SK-MEL-5 (cell line): ENCODE results near the gene GLIPR1. TPM values are rescaled to one million over a fixed set of nuclear protein-coding genes. Genes with fewer than 3 reads are reported as not detected.
"Not testable (repeated sequence)": the region's sequence is repeated elsewhere in the genome, so short reads cannot be mapped to it uniquely, and the experiment has no call there.

Experiments used
- DNase-seq: peaks from one replicate; pipeline ENCODE4 v3.0.0-alpha.2; 2016; ENCODE audit warnings: low read depth, low spot score
- in situ Hi-C: cut with HindIII; loops from 2 replicates; pipeline ENCODE4 v1.10.0; 2016; ENCODE audit warnings: low sequenced_read_pairs, high pct_unique_total_duplicates, low pct_unique_long_range_greater_than_20kb
- total RNA-seq: library from RNA; depleted of rRNA; stranded (reverse); fragments of >200 nt; shearing (Covaris generic); gene quantifications from 2 replicates; pipeline ENCODE4 v1.2.3, GENCODE V29; 2014

The GLIPR1 gene
- total RNA-seq, 1 experiment from 2014 or later: 0.61 TPM

- no peak for DNase-seq
- in situ Hi-C loops: no loop called here
Measured at GRCh38 chr12:75503459-75503858, 22.9 kb downstream of the GLIPR1 start.

- DNase-seq: no peak
- in situ Hi-C loops: no loop called here
Measured at GRCh38 chr12:75503866-75504265, 23.3 kb downstream of the GLIPR1 start.

GRCh38 chr12:75505706-75506312, 25.3 kb downstream of the GLIPR1 start:
- peak; percentile 46 for DNase-seq

GRCh38 chr12:75507086-75507485, 26.5 kb downstream of the GLIPR1 start:
- in situ Hi-C loops: no loop called here
- DNase-seq: no peak

More at GRCh38 chr12:75505706-75506312, 25.3 kb downstream of the GLIPR1 start:
- in situ Hi-C loops: no loop called here

GRCh38 chr12:75508159-75508558, 27.6 kb downstream of the GLIPR1 start:
- in situ Hi-C loops: no loop called here
- DNase-seq: no peak

GRCh38 chr12:75509621-75510020, 29.1 kb downstream of the GLIPR1 start:
- in situ Hi-C loops: no loop called here
- DNase-seq: no peak

GRCh38 chr12:75511116-75512048, 30.8 kb downstream of the GLIPR1 start, which contains the start of gene KRR1:
TSS of gene KRR1 (minus strand) at chr12:75511609. CDS start at chr12:75511597, 12 bp downstream.
- DNase-seq: peak; percentile 99
- in situ Hi-C loops: no loop called here

- DNase-seq, in situ Hi-C loops: not testable (repeated sequence)
Measured at GRCh38 chr12:75521224-75521623, 40.7 kb downstream of the GLIPR1 start.

- in situ Hi-C loops: not testable (repeated sequence)
Measured at GRCh38 chr12:75522124-75522523, 41.6 kb downstream of the GLIPR1 start.

GRCh38 chr12:75525263-75525662, 44.7 kb downstream of the GLIPR1 start:
- DNase-seq: no peak
- in situ Hi-C loops: no loop called here

More at GRCh38 chr12:75522124-75522523, 41.6 kb downstream of the GLIPR1 start:
- DNase-seq: not testable (repeated sequence)

GRCh38 chr12:75526655-75527511, 46.3 kb downstream of the GLIPR1 start:
- in situ Hi-C loops: no loop called here
- peak; percentile 81 for DNase-seq

- in situ Hi-C loops: no loop called here
- no peak for DNase-seq
Measured at GRCh38 chr12:75528272-75528671, 47.7 kb downstream of the GLIPR1 start.

- in situ Hi-C loops: no loop called here
- no peak for DNase-seq
Measured at GRCh38 chr12:75528692-75529091, 48.1 kb downstream of the GLIPR1 start.

- DNase-seq: no peak
- in situ Hi-C loops: no loop called here
Measured at GRCh38 chr12:75529316-75529715, 48.8 kb downstream of the GLIPR1 start.

- in situ Hi-C loops: no loop called here
- DNase-seq: no peak
Measured at GRCh38 chr12:75529826-75530225, 49.3 kb downstream of the GLIPR1 start.

- DNase-seq: no peak
- in situ Hi-C loops: no loop called here
Measured at GRCh38 chr12:75533239-75533638, 52.7 kb downstream of the GLIPR1 start.

GRCh38 chr12:75539889-75540288, 59.3 kb downstream of the GLIPR1 start:
- no peak for DNase-seq
- in situ Hi-C loops: no loop called here

- DNase-seq: no peak
- in situ Hi-C loops: no loop called here
Measured at GRCh38 chr12:75542942-75543341, 62.4 kb downstream of the GLIPR1 start.
